ENCODE measurements around the gene CDH9.

DNA sequence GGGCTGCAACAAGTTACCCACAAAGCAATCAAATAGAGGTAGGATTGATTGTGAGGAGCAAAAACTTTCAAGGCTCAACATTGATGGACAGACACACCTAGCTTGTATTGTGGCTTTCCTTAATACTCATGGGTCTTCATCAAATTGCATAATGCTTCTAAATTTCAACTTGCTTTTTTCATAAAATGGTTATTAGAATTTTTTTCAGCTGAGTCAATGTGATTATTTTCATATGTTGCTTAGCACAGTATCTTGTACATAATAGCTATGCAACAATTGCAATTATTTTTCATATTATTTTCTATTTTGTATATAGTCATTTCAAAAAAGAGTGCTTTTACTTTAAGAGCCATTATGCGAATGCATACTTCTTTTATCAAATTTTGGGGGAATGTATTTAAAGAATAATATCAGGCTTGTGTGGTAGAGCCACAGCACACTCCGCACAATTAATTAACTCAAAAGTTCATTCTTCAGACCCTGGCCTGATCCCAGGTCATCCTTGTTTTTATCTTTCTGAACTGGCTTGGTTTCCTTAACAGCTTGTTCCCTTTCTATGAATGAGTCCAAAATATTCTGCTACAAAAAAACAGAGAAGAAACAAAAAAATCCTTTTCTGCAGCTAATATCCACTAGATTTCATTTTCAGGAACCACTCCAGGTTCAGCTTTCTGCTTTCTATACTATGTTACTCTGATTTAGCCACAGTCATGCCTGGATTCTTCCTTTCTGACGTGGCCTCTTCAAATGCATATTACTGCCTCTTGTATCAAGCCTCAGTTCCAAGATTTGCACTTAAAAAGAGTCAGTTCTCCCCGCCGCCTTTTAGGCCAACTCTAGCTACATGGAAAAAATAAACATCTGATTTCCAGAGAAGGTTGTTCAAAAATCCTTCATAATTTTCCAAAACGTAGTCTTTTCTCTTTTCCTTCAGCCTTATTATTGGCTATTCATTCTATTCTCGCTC is 45.3 kb upstream of the CDH9 start:
- TF ChIP-seq CTCF (IDR thresholded peaks at IDR 0.05; ENCODE audit: low read depth, low read length, poor library complexity, severe bottlenecking) (no peak), EZH2phosphoT487 (IDR thresholded peaks at IDR 0.05; ENCODE audit: borderline replicate concordance, low read length) (no peak)

All from DOHH2 (cell line).